Activated CD4-positive, alpha-beta T cell treated with anti-CD3 and anti-CD28 coated beads for 4 hours (primary cell): ENCODE measurements around the gene ATG9B.
"Not testable (repeated sequence)": the region's sequence is repeated elsewhere in the genome, so short reads cannot be mapped to it uniquely, and the experiment has no call there.

Experiments
- DNase-seq, 2 donors: peaks; one replicate each; pipeline ENCODE4 v3.0.0-alpha.2; 2020

ATG9B gene

DNA sequence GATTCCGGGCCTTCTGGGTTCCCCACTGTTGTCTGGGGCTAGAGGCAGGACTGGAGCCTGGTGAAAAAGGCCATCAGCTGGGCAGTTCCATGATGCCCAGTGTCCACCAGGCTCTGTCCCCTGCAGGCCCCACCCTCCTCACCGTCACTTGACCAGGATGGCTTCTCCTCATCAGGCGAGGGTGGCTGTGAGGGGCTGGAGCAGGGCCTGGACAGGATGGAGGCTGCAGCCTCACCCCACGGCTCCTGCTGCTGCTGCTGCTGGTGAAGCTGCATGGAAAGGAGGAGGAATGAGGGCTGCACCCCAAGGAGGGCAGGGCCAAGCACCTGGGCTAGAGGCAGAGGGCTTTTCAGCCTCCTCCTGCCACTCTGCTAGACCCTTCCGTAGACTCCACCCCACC, 8.3 kb downstream of the ATG9B start:
- no peak for DNase-seq

DNA sequence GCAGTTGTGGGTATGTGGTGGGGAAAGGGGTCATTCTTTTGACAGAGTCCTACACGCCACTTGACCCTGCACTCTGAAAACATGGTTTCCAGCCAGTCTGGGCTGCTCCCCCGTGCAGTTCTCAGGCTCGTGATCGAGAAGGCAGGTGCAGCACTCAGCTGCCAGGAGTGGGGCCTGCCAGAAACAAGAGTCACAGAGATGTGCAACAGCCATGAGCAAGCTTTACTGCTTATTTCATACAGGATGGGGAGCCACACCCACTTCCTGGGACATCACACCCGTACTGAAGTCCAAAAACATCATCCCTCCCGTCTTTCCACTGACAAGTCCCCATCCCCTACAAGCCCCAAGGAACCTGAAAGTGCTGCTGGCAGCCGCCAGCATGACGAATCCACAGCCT, 9.3 kb downstream of the ATG9B start:
- DNase-seq = no peak

DNA sequence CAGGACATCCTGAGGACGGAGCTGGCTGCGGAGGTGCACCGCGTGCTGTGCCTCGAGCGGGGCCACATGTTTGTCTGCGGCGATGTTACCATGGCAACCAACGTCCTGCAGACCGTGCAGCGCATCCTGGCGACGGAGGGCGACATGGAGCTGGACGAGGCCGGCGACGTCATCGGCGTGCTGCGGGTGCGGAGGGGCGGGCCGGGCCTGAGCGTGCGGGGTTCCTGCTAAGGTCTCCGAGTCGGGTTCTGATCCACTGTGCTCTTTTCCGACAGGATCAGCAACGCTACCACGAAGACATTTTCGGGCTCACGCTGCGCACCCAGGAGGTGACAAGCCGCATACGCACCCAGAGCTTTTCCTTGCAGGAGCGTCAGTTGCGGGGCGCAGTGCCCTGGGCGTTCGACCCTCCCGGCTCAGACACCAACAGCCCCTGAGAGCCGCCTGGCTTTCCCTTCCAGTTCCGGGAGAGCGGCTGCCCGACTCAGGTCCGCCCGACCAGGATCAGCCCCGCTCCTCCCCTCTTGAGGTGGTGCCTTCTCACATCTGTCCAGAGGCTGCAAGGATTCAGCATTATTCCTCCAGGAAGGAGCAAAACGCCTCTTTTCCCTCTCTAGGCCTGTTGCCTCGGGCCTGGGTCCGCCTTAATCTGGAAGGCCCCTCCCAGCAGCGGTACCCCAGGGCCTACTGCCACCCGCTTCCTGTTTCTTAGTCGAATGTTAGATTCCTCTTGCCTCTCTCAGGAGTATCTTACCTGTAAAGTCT, 10.4 kb downstream of the ATG9B start:
- peak; percentile 71 to 85 for DNase-seq

DNA sequence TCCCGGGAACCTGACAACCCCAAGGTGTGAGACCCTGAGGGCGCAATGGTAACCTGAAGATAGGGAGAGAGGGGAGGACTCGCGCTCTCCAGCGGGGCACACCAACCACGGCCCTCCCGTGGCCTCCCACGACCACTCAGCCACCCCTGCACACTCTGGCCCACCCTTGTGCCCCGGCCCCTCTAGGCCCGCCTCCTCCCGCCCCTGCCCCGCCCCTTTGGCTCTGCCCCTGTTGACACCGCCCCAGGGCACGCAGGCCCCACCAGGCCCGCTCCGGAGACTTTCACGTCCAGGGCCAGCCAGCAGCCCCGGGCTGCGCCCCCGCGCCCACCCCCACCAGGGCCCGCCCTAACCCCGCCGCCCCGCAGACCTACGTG, 10.9 kb downstream of the ATG9B start:
- no peak for DNase-seq

DNA sequence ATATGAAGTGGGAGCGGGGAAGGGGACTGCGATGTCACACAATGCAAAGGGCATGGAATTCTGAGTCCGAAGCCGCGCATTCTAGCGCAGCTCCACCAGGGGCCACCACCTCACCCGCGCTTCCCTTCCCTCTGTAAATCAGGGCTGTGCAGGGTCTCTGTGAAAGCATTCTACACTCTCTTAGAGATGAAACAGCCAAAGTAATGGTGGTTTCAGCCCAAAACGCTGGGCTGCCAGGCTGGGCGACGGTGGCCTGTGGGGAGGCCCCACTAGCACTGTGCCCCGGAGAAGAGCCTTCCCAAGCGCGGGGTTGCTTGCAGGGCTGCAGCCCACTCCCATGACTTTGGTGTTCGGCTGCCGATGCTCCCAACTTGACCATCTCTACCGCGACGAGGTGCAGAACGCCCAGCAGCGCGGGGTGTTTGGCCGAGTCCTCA, 11.4 kb downstream of the ATG9B start:
- DNase-seq = no peak

DNA sequence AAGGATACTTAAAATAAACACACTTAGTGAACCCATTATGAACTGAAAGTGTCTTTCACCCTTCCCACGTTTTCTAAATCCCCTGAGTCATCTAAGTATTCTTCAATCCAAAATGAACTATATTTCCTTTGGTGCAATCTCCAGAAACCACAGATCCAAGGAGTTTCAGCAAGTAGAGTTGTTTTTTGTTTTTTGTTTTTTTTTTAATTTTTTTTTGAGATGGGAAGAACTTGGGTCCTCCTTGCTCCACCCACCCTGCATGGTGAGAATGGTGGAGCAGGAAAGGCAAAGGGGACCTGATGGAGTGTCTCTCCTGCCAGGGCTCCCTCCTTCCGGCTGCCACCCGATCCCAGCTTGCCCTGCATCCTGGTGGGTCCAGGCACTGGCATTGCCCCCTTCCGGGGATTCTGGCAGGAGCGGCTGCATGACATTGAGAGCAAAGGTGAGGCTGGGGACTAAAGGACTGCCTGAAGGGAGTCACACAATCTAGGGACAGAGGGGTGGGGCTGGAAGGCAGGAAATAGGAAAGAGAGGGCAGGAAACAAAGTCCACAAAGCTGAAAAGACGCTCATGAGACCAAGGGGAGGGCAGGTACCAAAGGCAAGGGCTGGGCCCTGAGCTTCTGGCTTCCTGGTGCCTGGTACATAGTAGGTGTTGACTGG, 12.1 kb downstream of the ATG9B start:
- no peak for DNase-seq

DNA sequence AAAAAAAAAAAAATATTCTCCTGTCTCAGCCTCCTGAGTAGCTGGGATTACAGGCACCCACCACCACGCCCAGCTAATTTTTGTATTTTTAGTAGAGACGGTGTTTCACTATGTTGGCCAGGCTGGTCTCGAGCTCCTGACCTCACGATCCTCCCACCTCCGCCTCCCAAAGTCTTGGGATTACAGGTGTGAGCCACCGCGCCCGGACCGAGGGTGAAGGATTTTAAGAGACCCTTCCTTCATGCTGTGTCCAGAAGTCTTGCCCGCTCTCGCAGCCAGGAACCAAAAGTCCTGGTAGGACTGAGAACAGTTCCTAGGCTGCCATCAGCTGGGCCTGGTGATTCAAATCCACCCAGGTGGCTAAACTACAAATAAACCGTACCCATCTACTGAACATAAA, 12.7 kb downstream of the ATG9B start:
- not testable (repeated sequence) for DNase-seq

DNA sequence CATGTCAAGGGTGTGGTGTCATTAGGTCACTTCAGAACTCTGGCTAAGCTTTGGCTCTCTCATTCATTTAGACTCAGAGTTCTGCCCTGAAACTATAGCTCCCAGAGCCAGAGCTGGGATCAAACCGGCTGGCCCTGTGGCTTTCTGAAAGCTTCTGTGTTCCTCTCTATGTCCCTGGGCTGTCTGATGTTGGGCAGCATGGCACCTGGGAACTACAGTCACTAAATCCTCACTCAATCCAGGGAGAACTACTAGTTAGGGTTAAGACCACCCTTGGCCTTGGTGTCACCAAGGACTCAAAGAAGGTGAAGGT, 13.2 kb downstream of the ATG9B start:
- no peak for DNase-seq

DNA sequence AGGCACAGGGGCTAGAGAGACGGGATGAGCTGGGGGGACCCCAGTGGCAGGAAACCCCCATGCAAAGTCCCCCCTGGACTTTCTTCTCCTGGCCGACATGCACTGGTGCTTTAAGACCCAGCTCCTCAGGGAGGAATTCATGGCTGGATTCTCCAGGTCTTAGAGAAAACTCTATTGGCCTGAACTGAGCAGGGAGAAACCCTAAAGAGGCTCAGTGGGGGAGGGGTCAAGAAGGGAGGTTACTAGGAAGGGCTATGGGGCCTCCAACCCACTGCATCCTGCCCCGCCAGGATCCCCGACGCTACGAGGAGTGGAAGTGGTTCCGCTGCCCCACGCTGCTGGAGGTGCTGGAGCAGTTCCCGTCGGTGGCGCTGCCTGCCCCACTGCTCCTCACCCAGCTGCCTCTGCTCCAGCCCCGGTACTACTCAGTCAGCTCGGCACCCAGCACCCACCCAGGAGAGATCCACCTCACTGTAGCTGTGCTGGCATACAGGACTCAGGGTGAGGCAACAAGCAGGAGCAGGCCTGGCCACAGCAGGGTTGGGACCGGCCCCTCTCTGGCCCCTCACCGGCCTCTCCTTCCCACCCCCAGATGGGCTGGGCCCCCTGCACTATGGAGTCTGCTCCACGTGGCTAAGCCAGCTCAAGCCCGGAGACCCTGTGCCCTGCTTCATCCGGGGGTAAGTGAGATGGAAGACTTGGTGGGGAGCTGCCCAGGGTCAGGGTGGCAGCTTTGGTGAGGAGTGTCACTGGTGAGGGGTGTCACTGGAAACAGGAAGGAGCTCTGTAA, 13.8 kb downstream of the ATG9B start:
- DNase-seq = peak in 1 of 2 donors; percentile 43

DNA sequence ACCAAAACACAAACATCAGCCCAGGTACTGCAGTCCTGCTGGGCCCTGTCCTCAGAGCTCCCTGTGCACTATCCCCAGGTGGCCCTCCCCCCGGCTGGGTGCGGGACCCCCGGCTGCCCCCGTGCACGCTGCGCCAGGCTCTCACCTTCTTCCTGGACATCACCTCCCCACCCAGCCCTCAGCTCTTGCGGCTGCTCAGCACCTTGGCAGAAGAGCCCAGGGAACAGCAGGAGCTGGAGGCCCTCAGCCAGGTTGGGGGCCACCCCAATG, 14.3 kb downstream of the ATG9B start:
- no peak for DNase-seq

DNA sequence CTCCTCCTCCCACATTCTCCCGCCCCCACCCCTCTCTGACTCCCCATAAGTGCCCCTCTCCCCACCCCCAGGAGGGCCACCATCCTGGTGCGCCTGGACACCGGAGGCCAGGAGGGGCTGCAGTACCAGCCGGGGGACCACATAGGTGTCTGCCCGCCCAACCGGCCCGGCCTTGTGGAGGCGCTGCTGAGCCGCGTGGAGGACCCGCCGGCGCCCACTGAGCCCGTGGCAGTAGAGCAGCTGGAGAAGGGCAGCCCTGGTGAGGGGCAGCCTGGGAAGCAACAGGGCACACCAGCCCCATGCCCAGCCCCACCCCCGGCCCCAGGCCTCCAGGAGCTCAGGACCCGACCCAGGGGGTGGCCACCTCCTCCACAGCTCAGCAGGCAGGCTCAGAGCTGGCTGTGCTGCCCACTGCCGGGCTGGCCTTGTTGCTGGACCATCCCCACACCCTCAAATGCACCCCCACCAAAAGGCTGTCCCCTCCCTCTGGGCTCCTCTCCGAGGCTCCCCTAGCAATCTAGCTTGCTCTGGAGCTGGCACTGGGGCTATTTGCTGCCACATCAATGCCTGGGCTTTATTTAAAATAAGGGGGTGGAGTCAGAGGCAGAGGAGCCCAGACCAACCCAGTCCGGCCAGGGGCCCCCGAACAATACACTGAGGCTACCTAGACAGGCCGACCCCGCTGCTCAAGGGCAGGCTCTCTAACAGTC, 14.8 kb downstream of the ATG9B start:
- no peak for DNase-seq

DNA sequence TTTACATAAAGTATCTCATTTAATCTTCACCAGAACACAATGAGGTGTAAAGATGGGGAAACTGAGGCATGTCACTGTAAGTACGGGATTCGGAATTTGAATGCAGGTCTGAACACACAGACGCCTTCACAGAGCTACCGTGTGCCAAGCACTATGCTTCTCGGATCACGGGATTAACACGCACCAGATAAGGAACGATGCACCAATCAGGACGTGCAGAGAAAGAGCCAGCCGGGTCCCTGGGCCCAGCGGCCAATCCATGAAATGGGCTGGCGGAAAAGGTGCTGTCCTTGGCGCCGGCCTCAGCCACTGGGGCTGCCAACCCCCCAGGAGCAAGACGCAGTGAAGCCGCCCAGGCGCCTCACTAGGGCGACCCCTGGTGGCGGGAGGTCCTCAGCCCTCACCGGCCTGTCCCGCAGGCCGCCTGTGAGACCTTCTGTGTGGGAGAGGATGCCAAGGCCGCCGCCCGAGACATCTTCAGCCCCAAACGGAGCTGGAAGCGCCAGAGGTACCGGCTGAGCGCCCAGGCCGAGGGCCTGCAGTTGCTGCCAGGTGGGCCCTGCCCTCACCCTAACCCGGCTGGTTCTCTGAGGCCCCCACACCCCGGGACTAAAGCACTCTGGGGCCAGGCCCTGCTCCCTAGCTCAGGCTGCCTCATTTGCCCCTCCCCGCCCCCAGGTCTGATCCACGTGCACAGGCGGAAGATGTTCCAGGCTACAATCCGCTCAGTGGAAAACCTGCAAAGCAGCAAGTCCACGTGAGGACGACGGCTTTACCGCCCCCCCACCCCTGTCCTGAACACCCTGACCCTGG, 15.6 kb downstream of the ATG9B start:
- DNase-seq = peak; percentile 68 to 77

DNA sequence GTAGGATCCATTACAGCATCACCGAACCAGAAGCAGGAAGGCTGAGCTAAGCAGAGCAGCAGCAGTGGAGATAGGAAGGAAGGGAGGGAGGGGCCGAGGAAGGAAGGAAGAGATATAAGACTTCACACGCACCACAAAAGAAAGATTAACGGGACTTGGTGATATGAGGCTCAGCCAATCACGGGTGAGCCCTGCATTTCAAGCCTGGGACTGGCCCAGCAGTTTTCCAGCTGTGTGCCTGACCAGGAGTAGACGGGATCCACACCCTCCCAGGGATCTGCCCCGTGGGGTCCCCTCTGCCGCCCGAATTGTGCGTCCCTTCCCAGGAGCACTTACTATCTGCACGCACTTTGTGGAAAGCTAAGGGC, 16.2 kb downstream of the ATG9B start:
- DNase-seq = no peak

DNA sequence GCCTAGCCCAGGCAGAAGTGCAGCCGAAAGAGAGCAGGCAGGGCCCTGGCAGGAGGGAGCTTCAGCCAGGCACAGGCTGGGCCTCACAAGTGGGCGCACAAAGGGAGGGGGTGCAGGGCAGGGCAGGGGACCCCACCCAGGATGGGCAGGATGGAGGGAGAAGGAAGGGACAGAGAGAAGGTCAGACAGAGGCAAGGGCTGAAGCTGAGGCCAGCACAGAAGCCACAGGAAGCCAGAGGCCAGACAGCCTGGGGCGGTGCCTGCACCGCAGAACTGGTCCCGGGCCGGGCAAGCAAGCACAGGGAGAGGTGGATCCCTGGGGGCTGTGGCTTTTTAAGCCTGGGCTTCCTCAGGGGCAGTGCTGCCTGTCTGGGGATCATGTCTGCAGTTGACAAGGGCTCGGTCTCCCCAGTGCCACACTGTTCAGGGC, 16.8 kb downstream of the ATG9B start:
- no peak for DNase-seq

DNA sequence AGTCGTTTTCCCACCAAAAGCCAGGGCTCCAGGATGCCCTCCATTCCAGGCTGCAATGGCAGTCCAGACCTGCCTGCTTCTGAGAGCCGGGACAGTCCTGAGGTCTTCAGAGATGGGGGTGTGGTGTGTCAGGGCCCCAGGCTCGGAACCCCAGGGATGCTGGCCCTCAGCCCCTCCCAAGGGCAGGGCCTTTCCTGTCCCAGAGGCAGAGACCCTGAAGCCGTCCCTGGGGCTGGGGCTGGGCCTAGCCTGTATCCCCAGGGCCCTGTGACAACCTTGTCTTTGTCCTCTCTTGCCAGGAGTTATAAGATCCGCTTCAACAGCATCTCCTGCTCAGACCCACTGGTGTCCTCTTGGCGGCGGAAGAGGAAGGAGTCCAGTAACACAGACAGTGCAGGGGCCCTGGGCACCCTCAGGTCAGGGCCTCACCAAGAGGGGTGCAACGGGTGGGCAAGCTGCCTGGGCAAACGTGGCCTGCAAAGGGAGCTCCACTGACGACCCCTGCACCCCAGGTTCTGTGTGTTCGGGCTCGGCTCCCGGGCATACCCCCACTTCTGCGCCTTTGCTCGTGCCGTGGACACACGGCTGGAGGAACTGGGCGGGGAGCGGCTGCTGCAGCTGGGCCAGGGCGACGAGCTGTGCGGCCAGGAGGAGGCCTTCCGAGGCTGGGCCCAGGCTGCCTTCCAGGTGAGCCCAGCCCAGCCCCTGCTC, 17.5 kb downstream of the ATG9B start:
- DNase-seq = no peak

DNA sequence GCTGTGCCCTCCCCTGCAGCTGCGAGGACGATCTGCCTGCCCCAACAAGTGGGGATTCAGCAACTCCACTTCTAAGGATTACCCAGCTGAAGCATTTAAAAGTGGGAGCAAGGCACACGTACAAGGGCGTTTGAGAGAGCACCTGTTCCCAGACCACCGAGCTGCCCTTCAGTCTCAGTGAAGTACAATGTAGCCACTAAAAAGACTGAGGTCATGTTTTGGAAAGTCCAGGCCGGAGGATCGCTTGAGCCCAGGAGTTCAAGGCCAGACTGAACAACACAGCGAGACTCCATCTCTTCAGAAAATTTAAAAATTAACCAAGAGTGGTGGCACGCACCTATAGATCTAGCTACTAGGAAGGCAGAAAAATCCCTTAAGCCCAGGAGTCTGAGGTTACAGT, 18.7 kb downstream of the ATG9B start:
- DNase-seq = no peak

DNA sequence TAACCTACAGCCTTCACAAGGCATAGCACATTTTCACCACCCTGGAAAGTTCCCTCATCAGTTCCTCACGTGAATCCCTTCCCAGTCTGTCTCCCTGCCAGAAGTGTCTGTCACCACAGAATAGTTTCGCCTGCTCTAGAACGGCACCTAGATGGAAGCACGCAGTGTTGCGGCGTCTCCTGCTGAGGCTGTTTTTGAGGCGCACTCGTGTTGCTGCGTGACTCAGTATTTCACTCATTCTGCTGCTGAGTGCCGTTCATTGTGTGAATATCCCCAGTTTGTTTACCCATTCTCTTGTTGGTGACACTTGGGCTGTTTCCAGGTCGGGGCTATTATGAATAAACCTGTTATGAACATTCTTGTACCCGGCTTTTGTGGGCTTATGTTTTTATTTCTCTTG, 20.7 kb downstream of the ATG9B start:
- DNase-seq = no peak

DNA sequence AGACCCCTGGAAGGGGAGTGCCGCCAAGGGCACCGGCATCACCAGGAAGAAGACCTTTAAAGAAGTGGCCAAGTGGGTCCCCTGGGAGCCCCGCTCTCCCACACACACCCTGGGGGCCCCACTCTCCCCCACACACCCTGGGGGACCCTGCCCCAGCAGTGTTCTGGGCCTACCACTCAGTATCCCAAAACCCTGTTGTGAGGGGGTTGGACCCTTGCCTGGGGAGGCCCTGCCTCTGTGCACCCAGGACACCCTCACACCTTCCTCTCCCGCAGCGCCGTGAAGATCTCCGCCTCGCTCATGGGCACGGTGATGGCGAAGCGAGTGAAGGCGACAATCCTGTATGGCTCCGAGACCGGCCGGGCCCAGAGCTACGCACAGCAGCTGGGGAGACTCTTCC, 22.7 kb downstream of the ATG9B start:
- DNase-seq = no peak

DNA sequence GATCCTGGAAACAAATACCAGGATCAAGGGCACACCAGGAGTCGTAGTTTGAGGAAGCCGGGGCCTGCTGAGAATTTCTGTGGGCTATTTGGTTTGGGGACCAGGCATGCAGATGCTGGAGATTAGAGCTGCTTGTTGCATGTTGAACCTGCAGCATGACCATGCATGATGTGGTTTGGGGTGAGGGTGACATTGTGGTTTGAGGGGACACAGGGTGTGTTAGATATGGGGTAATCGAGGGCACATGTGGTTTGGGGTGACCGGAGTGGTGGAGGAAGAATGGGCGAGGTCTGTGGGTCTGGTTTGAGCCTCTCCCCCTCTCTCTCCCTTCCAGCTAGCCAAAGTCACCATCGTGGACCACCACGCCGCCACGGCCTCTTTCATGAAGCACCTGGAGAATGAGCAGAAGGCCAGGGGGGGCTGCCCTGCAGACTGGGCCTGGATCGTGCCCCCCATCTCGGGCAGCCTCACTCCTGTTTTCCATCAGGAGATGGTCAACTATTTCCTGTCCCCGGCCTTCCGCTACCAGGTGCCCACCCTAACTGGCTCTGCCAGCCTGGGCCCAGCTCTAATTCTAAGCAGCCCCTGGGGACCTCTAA, 23.3 kb downstream of the ATG9B start:
- DNase-seq = no peak

DNA sequence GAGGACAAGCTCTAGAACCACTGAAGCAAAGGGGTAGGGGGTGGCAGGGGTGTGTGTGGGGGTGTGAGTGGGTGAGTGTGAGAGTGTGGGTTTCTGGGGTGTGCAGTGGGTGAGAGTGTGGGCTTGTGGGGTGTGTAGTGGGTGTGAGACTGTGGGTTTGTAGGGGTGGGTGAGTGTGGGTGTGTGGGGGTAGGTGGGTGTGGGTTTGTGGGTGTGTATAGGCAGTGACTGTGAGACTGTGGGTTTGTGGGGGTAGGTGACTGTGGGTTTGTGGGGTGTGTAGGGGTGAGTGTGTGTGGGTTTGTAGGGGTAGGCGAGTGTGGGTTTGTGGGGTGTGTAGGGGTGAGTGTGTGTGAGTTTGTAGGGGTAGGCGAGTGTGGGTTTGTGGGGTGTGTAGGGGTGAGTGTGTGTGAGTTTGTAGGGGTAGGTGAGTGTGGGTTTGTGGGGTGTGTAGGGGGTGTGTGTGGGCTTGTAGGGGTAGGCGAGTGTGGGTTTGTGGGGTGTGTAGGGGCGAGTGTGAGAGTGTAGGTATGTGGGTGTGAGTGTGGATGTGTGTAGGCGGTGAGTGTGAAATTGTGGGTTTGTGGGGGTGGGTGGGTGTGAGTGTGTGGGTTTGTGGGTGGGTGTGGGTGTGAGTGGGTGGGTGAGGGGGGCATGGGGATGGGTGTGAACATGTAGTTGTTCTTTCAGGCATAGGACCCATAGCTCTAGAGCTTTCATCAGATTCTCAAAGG, 24.6 kb downstream of the ATG9B start:
- no peak for DNase-seq

DNA sequence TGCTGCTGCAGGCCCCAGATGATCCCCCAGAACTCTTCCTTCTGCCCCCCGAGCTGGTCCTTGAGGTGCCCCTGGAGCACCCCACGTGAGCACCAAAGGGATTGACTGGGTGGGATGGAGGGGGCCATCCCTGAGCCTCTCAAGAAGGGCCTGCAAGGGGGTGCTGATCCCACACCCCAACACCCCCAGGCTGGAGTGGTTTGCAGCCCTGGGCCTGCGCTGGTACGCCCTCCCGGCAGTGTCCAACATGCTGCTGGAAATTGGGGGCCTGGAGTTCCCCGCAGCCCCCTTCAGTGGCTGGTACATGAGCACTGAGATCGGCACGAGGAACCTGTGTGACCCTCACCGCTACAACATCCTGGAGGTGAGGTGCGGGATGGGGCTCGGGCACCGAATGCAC, 25.3 kb downstream of the ATG9B start:
- DNase-seq = no peak
